HEK293 (cell line): ENCODE results near the gene PACS1.

Experiments
- CTCF ChIA-PET: fragments of 350-600 bp; formaldehyde crosslinking; extraction: SDS; loops from one replicate; lab custom pipeline; 2021; ENCODE audit warnings: antibody characterized with exemption; lab: Yijun Ruan, JAX
- POLR2A ChIA-PET: fragments of 300-600 bp; formaldehyde crosslinking; extraction: SDS; loops from one replicate; lab custom pipeline; 2020; ENCODE audit warnings: antibody characterized with exemption, inconsistent platforms; lab: Yijun Ruan, JAX
- H3K27ac ChIP-seq: fragments of 200-500 bp; sonication (Bioruptor generic); 2 replicates; pipeline ENCODE4 v1.5.1; 2014; ENCODE audit warnings: low read depth, low read length, control low read depth, inconsistent platforms; ENCODE audit errors: extremely low read depth
- H3K36me3 ChIP-seq, 2 experiments: fragments of 200-500 bp in 1 of 2; sonication (Bioruptor generic) in 1 of 2; 1 replicate in 1 of 2; 2 replicates in 1 of 2; pipeline ENCODE4 v1.5.1; 2014 to 2017; ENCODE audit warnings: inconsistent platforms in 2 of 2, low read length in 2 of 2; ENCODE audit not compliant: control insufficient read depth in 2 of 2, insufficient read depth in 1 of 2
- H3K4me1 ChIP-seq: fragments of 200-500 bp; sonication (Bioruptor generic); 2 replicates; pipeline ENCODE4 v1.5.1; 2014; ENCODE audit warnings: mild to moderate bottlenecking, low read length, inconsistent platforms; ENCODE audit not compliant: control insufficient read depth, insufficient read depth
- H3K4me3 ChIP-seq: 2 replicates; pipeline ENCODE4 v1.5.1; 2011; ENCODE audit warnings: low read depth, mild to moderate bottlenecking, control low read depth, low read length, moderate library complexity
- H3K9me3 ChIP-seq: fragments of 200-500 bp; sonication (Bioruptor generic); 2 replicates; pipeline ENCODE4 v1.5.1; 2014; ENCODE audit warnings: low read depth, low read length, inconsistent platforms; ENCODE audit not compliant: control insufficient read depth, insufficient read depth
- BCL11A ChIP-seq: fragments of 450-650 bp; formaldehyde crosslinking; IDR thresholded peaks from 2 replicates; pipeline ENCODE4 v1.5.1; 2016; ENCODE audit warnings: low read depth, missing biosample characterization, missing genetic modification characterization
- OVOL3 ChIP-seq: fragments of 450-650 bp; formaldehyde crosslinking; IDR thresholded peaks from 2 replicates; pipeline ENCODE4 v1.5.1; 2016; ENCODE audit warnings: missing biosample characterization, missing genetic modification characterization
- ZBTB8A ChIP-seq: fragments of 450-650 bp; formaldehyde crosslinking; IDR thresholded peaks from 2 replicates; pipeline ENCODE4 v1.5.1; 2016; ENCODE audit warnings: missing biosample characterization, missing genetic modification characterization
- ZNF157 ChIP-seq: fragments of 450-650 bp; formaldehyde crosslinking; IDR thresholded peaks from 2 replicates; pipeline ENCODE4 v1.5.1; 2016; ENCODE audit warnings: missing biosample characterization, missing genetic modification characterization
- ZNF16 ChIP-seq: fragments of 450-650 bp; formaldehyde crosslinking; IDR thresholded peaks from 2 replicates; pipeline ENCODE4 v1.5.1; 2016; ENCODE audit warnings: low read depth, missing biosample characterization, missing genetic modification characterization
- ZNF202 ChIP-seq: fragments of 450-650 bp; formaldehyde crosslinking; IDR thresholded peaks from 2 replicates; pipeline ENCODE4 v1.5.1; 2016; ENCODE audit warnings: missing biosample characterization, missing genetic modification characterization, borderline replicate concordance
- ZNF391 ChIP-seq: fragments of 450-650 bp; formaldehyde crosslinking; IDR thresholded peaks from 2 replicates; pipeline ENCODE4 v1.5.1; 2016; ENCODE audit warnings: low read depth, missing biosample characterization, missing genetic modification characterization, borderline replicate concordance
- ZNF48 ChIP-seq: fragments of 450-650 bp; formaldehyde crosslinking; IDR thresholded peaks from 2 replicates; pipeline ENCODE4 v1.5.1; 2016; ENCODE audit warnings: missing biosample characterization, missing genetic modification characterization
- ZNF561 ChIP-seq: fragments of 450-650 bp; IDR thresholded peaks from 2 replicates; pipeline ENCODE4 v1.5.1; 2018; ENCODE audit warnings: missing biosample characterization, missing genetic modification characterization, borderline replicate concordance
- ZNF571 ChIP-seq: fragments of 450-650 bp; formaldehyde crosslinking; IDR thresholded peaks from 2 replicates; pipeline ENCODE4 v1.5.0; 2017; ENCODE audit warnings: missing biosample characterization, missing genetic modification characterization
- ZNF585B ChIP-seq: fragments of 450-650 bp; formaldehyde crosslinking; IDR thresholded peaks from 2 replicates; pipeline ENCODE4 v1.5.1; 2016; ENCODE audit warnings: missing biosample characterization, missing genetic modification characterization
- ZNF623 ChIP-seq: fragments of 450-650 bp; formaldehyde crosslinking; IDR thresholded peaks from 2 replicates; pipeline ENCODE4 v1.5.1; 2016; ENCODE audit warnings: missing biosample characterization, missing genetic modification characterization
- TF ChIP-seq, protein P1 (sequence below): fragments of 450-650 bp; formaldehyde crosslinking; conservative IDR thresholded peaks from 2 replicates; pipeline ENCODE4 v1.5.1; 2016; ENCODE audit warnings: low read depth, missing biosample characterization, missing genetic modification characterization
- TF ChIP-seq, protein P2 (sequence below): fragments of 450-650 bp; formaldehyde crosslinking; IDR thresholded peaks from 2 replicates; pipeline ENCODE4 v1.5.1; 2016; ENCODE audit warnings: missing biosample characterization, missing genetic modification characterization
- TF ChIP-seq, protein P3 (sequence below): fragments of 450-650 bp; formaldehyde crosslinking; conservative IDR thresholded peaks from 2 replicates; pipeline ENCODE4 v1.5.1; 2016; ENCODE audit warnings: low read depth, missing biosample characterization, missing genetic modification characterization
- TF ChIP-seq, protein P4 (sequence below): fragments of 450-650 bp; formaldehyde crosslinking; IDR thresholded peaks from 2 replicates; pipeline ENCODE4 v1.5.1; 2016; ENCODE audit warnings: missing biosample characterization, missing genetic modification characterization

Gene PACS1

DNA sequence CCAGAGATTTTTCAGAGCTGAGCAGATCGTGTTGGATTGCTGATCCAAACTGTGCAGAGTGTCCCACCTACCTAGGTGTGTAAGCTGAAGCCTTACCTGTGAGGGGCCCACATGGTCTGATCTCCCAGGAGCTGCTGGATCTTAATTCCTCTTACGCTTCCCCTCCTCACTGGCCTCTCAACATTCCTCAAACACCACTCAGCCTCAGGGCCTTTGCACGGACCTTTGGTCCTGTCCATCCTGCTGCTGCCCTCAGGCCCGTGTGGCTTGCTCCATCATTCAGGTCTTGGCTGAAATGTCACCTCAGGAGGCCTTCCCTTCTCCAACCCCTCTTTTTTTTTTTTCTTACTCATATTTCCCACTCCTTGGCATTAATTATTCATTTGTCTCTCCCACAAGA is 177.2 kb downstream of the PACS1 start:
- POLR2A ChIA-PET: interaction anchor here (0.7 kb wide), 1 partner anchor 9 kb away, joined by 3 read pairs; no protein-coding TSS in a partner anchor
- CTCF ChIA-PET: interaction anchor here (0.5 to 1.7 kb wide), 4 partner anchors 9 to 263 kb away, joined by 3 to 8 read pairs (median 4); partner anchors contain the start of gene BBS1
- Histone ChIP-seq H3K36me3 (peaks cover 0 to 20% of the 10 kb centered on the region in 2 experiments; a peak in 1 of 3 replicates), H3K4me1 (no peaks in the 10 kb centered on the region), H3K4me3 (no peak overlapping the region), H3K9me3 (no peaks in the 10 kb centered on the region), H3K27ac (no peak overlapping the region)
- TF ChIP-seq, protein P1, sequence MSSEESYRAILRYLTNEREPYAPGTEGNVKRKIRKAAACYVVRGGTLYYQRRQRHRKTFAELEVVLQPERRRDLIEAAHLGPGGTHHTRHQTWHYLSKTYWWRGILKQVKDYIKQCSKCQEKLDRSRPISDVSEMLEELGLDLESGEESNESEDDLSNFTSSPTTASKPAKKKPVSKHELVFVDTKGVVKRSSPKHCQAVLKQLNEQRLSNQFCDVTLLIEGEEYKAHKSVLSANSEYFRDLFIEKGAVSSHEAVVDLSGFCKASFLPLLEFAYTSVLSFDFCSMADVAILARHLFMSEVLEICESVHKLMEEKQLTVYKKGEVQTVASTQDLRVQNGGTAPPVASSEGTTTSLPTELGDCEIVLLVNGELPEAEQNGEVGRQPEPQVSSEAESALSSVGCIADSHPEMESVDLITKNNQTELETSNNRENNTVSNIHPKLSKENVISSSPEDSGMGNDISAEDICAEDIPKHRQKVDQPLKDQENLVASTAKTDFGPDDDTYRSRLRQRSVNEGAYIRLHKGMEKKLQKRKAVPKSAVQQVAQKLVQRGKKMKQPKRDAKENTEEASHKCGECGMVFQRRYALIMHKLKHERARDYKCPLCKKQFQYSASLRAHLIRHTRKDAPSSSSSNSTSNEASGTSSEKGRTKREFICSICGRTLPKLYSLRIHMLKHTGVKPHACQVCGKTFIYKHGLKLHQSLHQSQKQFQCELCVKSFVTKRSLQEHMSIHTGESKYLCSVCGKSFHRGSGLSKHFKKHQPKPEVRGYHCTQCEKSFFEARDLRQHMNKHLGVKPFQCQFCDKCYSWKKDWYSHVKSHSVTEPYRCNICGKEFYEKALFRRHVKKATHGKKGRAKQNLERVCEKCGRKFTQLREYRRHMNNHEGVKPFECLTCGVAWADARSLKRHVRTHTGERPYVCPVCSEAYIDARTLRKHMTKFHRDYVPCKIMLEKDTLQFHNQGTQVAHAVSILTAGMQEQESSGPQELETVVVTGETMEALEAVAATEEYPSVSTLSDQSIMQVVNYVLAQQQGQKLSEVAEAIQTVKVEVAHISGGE (tag by site-specific recombination): no peak
- TF ChIP-seq, protein P2, sequence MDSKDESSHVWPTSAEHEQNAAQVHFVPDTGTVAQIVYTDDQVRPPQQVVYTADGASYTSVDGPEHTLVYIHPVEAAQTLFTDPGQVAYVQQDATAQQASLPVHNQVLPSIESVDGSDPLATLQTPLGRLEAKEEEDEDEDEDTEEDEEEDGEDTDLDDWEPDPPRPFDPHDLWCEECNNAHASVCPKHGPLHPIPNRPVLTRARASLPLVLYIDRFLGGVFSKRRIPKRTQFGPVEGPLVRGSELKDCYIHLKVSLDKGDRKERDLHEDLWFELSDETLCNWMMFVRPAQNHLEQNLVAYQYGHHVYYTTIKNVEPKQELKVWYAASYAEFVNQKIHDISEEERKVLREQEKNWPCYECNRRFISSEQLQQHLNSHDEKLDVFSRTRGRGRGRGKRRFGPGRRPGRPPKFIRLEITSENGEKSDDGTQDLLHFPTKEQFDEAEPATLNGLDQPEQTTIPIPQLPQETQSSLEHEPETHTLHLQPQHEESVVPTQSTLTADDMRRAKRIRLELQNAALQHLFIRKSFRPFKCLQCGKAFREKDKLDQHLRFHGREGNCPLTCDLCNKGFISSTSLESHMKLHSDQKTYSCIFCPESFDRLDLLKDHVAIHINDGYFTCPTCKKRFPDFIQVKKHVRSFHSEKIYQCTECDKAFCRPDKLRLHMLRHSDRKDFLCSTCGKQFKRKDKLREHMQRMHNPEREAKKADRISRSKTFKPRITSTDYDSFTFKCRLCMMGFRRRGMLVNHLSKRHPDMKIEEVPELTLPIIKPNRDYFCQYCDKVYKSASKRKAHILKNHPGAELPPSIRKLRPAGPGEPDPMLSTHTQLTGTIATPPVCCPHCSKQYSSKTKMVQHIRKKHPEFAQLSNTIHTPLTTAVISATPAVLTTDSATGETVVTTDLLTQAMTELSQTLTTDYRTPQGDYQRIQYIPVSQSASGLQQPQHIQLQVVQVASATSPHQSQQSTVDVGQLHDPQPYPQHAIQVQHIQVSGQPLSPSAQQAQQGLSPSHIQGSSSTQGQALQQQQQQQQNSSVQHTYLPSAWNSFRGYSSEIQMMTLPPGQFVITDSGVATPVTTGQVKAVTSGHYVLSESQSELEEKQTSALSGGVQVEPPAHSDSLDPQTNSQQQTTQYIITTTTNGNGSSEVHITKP: no peak
- TF ChIP-seq ZNF202 (no peak), ZNF571 (tag by site-specific recombination) (no peak), ZNF623 (tag by site-specific recombination) (peak; percentile 95), ZNF16 (no peak), OVOL3 (no peak), ZNF561 (tag by site-specific recombination) (no peak)
- TF ChIP-seq, protein P3, sequence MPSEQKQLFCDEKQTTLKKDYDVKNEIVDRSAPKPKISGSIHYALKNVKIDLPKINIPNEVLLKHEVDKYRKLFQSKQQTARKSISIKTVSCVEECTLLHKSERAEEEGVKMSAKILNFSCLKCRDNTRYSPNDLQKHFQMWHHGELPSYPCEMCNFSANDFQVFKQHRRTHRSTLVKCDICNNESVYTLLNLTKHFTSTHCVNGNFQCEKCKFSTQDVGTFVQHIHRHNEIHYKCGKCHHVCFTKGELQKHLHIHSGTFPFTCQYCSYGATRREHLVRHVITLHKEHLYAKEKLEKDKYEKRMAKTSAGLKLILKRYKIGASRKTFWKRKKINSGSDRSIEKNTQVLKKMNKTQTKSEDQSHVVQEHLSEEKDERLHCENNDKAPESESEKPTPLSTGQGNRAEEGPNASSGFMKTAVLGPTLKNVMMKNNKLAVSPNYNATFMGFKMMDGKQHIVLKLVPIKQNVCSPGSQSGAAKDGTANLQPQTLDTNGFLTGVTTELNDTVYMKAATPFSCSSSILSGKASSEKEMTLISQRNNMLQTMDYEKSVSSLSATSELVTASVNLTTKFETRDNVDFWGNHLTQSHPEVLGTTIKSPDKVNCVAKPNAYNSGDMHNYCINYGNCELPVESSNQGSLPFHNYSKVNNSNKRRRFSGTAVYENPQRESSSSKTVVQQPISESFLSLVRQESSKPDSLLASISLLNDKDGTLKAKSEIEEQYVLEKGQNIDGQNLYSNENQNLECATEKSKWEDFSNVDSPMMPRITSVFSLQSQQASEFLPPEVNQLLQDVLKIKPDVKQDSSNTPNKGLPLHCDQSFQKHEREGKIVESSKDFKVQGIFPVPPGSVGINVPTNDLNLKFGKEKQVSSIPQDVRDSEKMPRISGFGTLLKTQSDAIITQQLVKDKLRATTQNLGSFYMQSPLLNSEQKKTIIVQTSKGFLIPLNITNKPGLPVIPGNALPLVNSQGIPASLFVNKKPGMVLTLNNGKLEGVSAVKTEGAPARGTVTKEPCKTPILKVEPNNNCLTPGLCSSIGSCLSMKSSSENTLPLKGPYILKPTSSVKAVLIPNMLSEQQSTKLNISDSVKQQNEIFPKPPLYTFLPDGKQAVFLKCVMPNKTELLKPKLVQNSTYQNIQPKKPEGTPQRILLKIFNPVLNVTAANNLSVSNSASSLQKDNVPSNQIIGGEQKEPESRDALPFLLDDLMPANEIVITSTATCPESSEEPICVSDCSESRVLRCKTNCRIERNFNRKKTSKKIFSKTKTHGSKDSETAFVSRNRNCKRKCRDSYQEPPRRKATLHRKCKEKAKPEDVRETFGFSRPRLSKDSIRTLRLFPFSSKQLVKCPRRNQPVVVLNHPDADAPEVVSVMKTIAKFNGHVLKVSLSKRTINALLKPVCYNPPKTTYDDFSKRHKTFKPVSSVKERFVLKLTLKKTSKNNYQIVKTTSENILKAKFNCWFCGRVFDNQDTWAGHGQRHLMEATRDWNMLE (tag by site-specific recombination): no peak

DNA sequence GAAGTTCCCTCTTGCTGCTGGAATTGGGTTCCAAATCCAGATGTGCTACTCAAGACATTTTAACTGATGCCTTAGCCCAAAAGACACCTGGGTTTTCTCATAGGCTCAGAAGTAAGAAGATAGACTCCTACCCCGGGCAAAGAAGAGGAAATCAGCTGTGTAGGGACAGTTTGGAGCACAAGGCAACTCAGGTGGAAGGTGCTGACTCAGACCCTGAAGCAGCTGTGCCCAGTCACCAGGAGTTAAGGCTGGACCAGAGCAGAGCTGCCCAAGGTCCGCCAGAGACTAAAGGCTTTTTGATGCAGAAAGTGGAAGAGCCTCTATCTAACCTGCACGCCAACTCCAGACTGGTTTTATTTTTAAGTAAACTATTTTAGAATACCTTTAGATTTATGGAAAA is 177.7 kb downstream of the PACS1 start:
- Histone ChIP-seq H3K36me3 (peaks cover 0 to 15% of the 10 kb centered on the region in 2 experiments; a peak in 1 of 3 replicates), H3K27ac (no peak overlapping the region), H3K4me1 (no peaks in the 10 kb centered on the region), H3K4me3 (no peak overlapping the region), H3K9me3 (no peaks in the 10 kb centered on the region)
- ChIA-PET CTCF (interaction anchor here (0.5 kb wide), 1 partner anchor 263 kb away, joined by 3 read pairs; the partner anchor contains the start of gene BBS1), POLR2A (interaction anchor here (0.5 to 0.7 kb wide), 2 partner anchors 8 to 321 kb away, joined by 3 read pairs; no protein-coding TSS in a partner anchor)
- TF ChIP-seq ZNF585B (tag by site-specific recombination) (no peak), ZNF48 (tag by site-specific recombination) (no peak), ZNF623 (tag by site-specific recombination) (no peak), BCL11A (tag by site-specific recombination) (no peak), ZNF391 (no peak), ZNF157 (tag by site-specific recombination) (no peak), ZBTB8A (tag by site-specific recombination) (no peak)
- TF ChIP-seq, protein P4, sequence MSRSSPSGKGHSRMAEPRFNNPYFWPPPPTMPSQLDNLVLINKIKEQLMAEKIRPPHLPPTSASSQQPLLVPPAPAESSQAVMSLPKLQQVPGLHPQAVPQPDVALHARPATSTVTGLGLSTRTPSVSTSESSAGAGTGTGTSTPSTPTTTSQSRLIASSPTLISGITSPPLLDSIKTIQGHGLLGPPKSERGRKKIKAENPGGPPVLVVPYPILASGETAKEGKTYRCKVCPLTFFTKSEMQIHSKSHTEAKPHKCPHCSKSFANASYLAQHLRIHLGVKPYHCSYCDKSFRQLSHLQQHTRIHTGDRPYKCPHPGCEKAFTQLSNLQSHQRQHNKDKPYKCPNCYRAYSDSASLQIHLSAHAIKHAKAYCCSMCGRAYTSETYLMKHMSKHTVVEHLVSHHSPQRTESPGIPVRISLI (tag by site-specific recombination): no peak
